Measurements from ENCODE around the gene METAP1D.

GRCh38 chr2:172046080-172046678 is 46.4 kb downstream of the METAP1D start:
- TF ChIP-seq EZH2 (IDR thresholded peaks at IDR 0.05; ENCODE audit: insufficient read depth, poor library complexity, severe bottlenecking): no peak
- no peak for TF ChIP-seq EZH2phosphoT487 (IDR thresholded peaks at IDR 0.05; ENCODE audit: insufficient read depth, low read depth)

All from GM23248 (cell line).